GM23248 (cell line): ENCODE results near the gene GRID2. TPM values are rescaled to one million over a fixed set of nuclear protein-coding genes. Genes with fewer than 3 reads are reported as not detected.

ENCODE experiments used
- DNase-seq: peaks from one replicate; pipeline ENCODE4 v3.0.0-alpha.2; 2015
- H2AFZ ChIP-seq: fragments of 200-600 bp; sonication (generic); 2 replicates; pipeline ENCODE4 v1.6.1; 2016; ENCODE audit warnings: antibody characterized with exemption
- H3F3A ChIP-seq: fragments of 200-600 bp; sonication (generic); 2 replicates; pipeline ENCODE4 v1.6.1; 2016; ENCODE audit warnings: mild to moderate bottlenecking, antibody characterized with exemption, mixed run types; ENCODE audit not compliant: insufficient read depth
- H3K27ac ChIP-seq: fragments of 200-600 bp; sonication (generic); 2 replicates; pipeline ENCODE4 v1.5.1; 2016; ENCODE audit warnings: mild to moderate bottlenecking
- H3K27me3 ChIP-seq: fragments of 200-600 bp; sonication (generic); replicated peaks from 2 replicates; pipeline ENCODE4 v1.6.1; 2016; ENCODE audit warnings: mild to moderate bottlenecking; ENCODE audit not compliant: insufficient read depth
- H3K36me3 ChIP-seq: fragments of 200-600 bp; sonication (generic); 2 replicates; pipeline ENCODE4 v1.6.1; 2016; ENCODE audit warnings: low read depth, mild to moderate bottlenecking
- H3K4me1 ChIP-seq: fragments of 200-600 bp; sonication (generic); 2 replicates; pipeline ENCODE4 v1.6.1; 2016; ENCODE audit warnings: mild to moderate bottlenecking; ENCODE audit not compliant: insufficient read depth
- H3K4me2 ChIP-seq: fragments of 200-600 bp; sonication (generic); one replicate; pipeline ENCODE4 v1.6.1; 2016; ENCODE audit warnings: mild to moderate bottlenecking; ENCODE audit not compliant: unreplicated experiment
- H3K4me3 ChIP-seq: fragments of 200-600 bp; sonication (generic); 2 replicates; pipeline ENCODE4 v1.5.1; 2016; ENCODE audit warnings: mild to moderate bottlenecking
- H3K79me2 ChIP-seq: fragments of 200-600 bp; sonication (generic); 2 replicates; pipeline ENCODE4 v1.6.1; 2016; ENCODE audit warnings: mild to moderate bottlenecking; ENCODE audit not compliant: insufficient read depth
- H3K9ac ChIP-seq: fragments of 200-600 bp; sonication (generic); 2 replicates; pipeline ENCODE4 v1.6.1; 2016; ENCODE audit warnings: mild to moderate bottlenecking
- H3K9me2 ChIP-seq: fragments of 200-600 bp; sonication (generic); 2 replicates; pipeline ENCODE4 v1.6.1; 2016; ENCODE audit warnings: mixed run types, mild to moderate bottlenecking, moderate library complexity; ENCODE audit not compliant: insufficient read depth
- H3K9me3 ChIP-seq: fragments of 200-600 bp; sonication (generic); one replicate; pipeline ENCODE4 v1.6.1; 2017; ENCODE audit warnings: low read depth
- H4K20me1 ChIP-seq: fragments of 200-600 bp; sonication (generic); 2 replicates; pipeline ENCODE4 v1.6.0; 2016; ENCODE audit not compliant: insufficient read depth
- EZH2 ChIP-seq: fragments of 200-600 bp; sonication (generic); IDR thresholded peaks from 2 replicates; pipeline ENCODE4 v1.6.1; 2018; ENCODE audit warnings: antibody characterized with exemption, mild to moderate bottlenecking; ENCODE audit not compliant: insufficient read depth, poor library complexity, severe bottlenecking
- EZH2phosphoT487 ChIP-seq: fragments of 200-600 bp; sonication (generic); IDR thresholded peaks from 2 replicates; pipeline ENCODE4 v1.6.1; 2018; ENCODE audit warnings: antibody characterized with exemption, moderate library complexity, mild to moderate bottlenecking, low read depth; ENCODE audit not compliant: insufficient read depth
- WGBS, 2 experiments: methylation state at CpG; one replicate each; pipeline ENCODE4 v1.1.6; 2015 to 2017; ENCODE audit warnings: low lambda C conversion rate in 2 of 2, low coverage in 1 of 2; ENCODE audit errors: missing lambda C conversion rate in 2 of 2; 5-methylcytosine and 5-hydroxymethylcytosine counted together
- in situ Hi-C: fragments of 300-500 bp; cut with MboI; formaldehyde crosslinking; loops from 2 replicates; pipeline ENCODE4 v1.15.0; 2020
- polyA plus RNA-seq: library from polyadenylated mRNA; unstranded; fragments of >200 nt; fragmentation: Nextera tagmentation; extraction: Ambion mirVana; gene quantifications from 2 replicates; pipeline ENCODE4 v1.2.1, GENCODE V29; 2016
- total RNA-seq: library from RNA; depleted of rRNA; stranded (reverse); fragments of >200 nt; shearing (Covaris generic); gene quantifications from 2 replicates; pipeline ENCODE4 v1.2.3, GENCODE V29; 2014

GRID2 gene
- total and polyA plus RNA-seq, 2 experiments from 2014 or later = not detected

GRCh38 chr4:93414041-93414550, 1110.3 kb downstream of the GRID2 start:
- H3K36me3 ChIP-seq = no peaks in the 10 kb centered on the region
- no peak overlapping the region for H2AFZ ChIP-seq
- 24 to 29% methylated on average over 1 of the region's 1 CpG for WGBS, 2 experiments
- no peak overlapping the region for H3K27ac ChIP-seq
- DNase-seq = no peak
- no peaks in the 10 kb centered on the region for H3K4me1 ChIP-seq
- H3K27me3 ChIP-seq = no peaks in the 10 kb centered on the region
- H3K4me3 ChIP-seq = no peak overlapping the region
- no peaks in the 10 kb centered on the region for H3K9me3 ChIP-seq
- no peaks in the 10 kb centered on the region for H3K9me2 ChIP-seq
- H4K20me1 ChIP-seq = no peaks in the 10 kb centered on the region
- H3F3A ChIP-seq = no peaks in the 10 kb centered on the region
- H3K4me2 ChIP-seq = no peak overlapping the region
- H3K79me2 ChIP-seq = no peaks in the 10 kb centered on the region
- H3K9ac ChIP-seq = no peak overlapping the region
- in situ Hi-C loops = no loop called here
- no peak for TF ChIP-seq EZH2phosphoT487
- no peak for TF ChIP-seq EZH2

GRCh38 chr4:93416344-93417128, 1112.8 kb downstream of the GRID2 start:
- H2AFZ ChIP-seq = no peak overlapping the region
- no peaks in the 10 kb centered on the region for H3K4me1 ChIP-seq
- no peak overlapping the region for H3K9ac ChIP-seq
- no peak overlapping the region for H3K27ac ChIP-seq
- no peaks in the 10 kb centered on the region for H3K36me3 ChIP-seq
- no peaks in the 10 kb centered on the region for H3F3A ChIP-seq
- in situ Hi-C loops = no loop called here
- TF ChIP-seq EZH2 (no peak), EZH2phosphoT487 (no peak)
- H3K9me3 ChIP-seq = no peaks in the 10 kb centered on the region
- H3K27me3 ChIP-seq = no peaks in the 10 kb centered on the region
- WGBS, 2 experiments = 45 to 48% methylated on average over 4 of the region's 4 CpGs
- no peaks in the 10 kb centered on the region for H3K79me2 ChIP-seq
- H3K4me2 ChIP-seq = no peak overlapping the region
- no peak for DNase-seq
- H3K4me3 ChIP-seq = no peak overlapping the region
- no peaks in the 10 kb centered on the region for H4K20me1 ChIP-seq
- H3K9me2 ChIP-seq = no peaks in the 10 kb centered on the region

- no peaks in the 10 kb centered on the region for H3K79me2 ChIP-seq
- no peak for DNase-seq
These were observed 1127.6 kb downstream of the GRID2 start for GRCh38 chr4:93431371-93431770.

GRCh38 chr4:93433840-93434239, 1130.1 kb downstream of the GRID2 start:
- WGBS, 2 experiments = 25 to 26% methylated on average over 3 of the region's 3 CpGs
- Histone ChIP-seq H3K9ac (no peak overlapping the region), H3F3A (no peaks in the 10 kb centered on the region), H2AFZ (no peak overlapping the region), H3K4me1 (no peaks in the 10 kb centered on the region), H3K27ac (no peak overlapping the region), H3K4me3 (no peak overlapping the region), H3K4me2 (no peak overlapping the region), H3K79me2 (no peaks in the 10 kb centered on the region), H3K9me2 (no peaks in the 10 kb centered on the region), H3K36me3 (no peaks in the 10 kb centered on the region), H4K20me1 (no peaks in the 10 kb centered on the region), H3K9me3 (no peaks in the 10 kb centered on the region), H3K27me3 (no peaks in the 10 kb centered on the region)
- in situ Hi-C loops = no loop called here
- no peak for DNase-seq
- TF ChIP-seq EZH2 (no peak), EZH2phosphoT487 (no peak)

More at GRCh38 chr4:93431371-93431770, 1127.6 kb downstream of the GRID2 start:
- Histone ChIP-seq H3K27ac (no peak overlapping the region), H3K9me2 (no peaks in the 10 kb centered on the region), H3K4me3 (no peak overlapping the region), H2AFZ (no peak overlapping the region), H3K9me3 (no peaks in the 10 kb centered on the region), H3F3A (no peaks in the 10 kb centered on the region), H3K4me1 (no peaks in the 10 kb centered on the region), H3K4me2 (no peak overlapping the region), H3K27me3 (no peaks in the 10 kb centered on the region), H4K20me1 (no peaks in the 10 kb centered on the region), H3K9ac (no peak overlapping the region), H3K36me3 (no peaks in the 10 kb centered on the region)
- in situ Hi-C loops = no loop called here
- TF ChIP-seq EZH2 = no peak
- no peak for TF ChIP-seq EZH2phosphoT487
